ENCODE results near the gene ADIPOQ.
A peak's percentile ranks its signal among the peaks of the same experiment; 100 is the strongest.
"Not testable (repeated sequence)": the region's sequence is repeated elsewhere in the genome, so short reads cannot be mapped to it uniquely, and the experiment has no call there.

Gene ADIPOQ

DNA sequence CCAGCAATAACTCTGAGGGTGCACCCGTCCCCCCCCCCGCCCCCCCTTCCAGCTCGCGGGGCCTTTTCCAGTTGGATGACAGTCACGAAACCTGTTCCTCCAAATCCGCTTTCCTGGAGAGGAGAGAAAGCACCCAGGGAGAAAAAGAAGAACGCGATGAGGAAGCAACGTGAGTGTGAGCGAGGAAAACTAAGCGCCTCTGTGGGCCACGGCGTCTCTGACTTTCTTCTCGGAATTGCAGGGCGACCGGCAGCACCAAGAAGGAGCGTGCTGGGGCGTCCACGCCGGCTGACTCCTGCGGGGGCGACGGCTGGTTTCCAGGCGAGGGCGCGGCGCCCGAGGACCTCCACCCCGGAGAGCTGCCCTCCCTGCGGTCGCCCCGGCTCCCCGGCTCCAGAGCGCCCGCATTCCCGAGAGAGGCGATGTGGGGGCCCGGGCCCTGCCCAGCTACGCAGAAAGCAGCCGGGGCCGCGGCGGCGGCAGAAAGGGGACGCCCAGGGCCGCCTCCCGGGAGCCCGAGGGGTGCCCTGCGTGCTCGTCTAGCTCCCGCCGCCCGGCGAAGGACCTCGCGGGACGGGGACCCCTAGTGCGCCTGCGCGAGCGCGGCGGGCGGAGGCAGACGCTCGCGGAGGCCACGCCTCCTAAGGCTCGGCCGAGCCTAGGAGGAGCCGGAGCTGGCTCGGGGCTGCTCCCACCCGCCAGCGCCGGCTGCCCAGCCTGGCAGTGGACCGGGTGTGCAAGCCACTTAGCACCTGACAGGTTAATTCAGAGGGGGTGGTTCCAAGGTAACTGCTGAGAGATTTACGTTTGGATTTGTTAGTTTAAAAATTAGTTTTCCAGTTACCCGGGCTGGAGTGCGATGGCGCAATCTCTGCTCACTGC is 15.3 kb upstream of the ADIPOQ start:
- peak; percentile 86 for DNase-seq

DNA sequence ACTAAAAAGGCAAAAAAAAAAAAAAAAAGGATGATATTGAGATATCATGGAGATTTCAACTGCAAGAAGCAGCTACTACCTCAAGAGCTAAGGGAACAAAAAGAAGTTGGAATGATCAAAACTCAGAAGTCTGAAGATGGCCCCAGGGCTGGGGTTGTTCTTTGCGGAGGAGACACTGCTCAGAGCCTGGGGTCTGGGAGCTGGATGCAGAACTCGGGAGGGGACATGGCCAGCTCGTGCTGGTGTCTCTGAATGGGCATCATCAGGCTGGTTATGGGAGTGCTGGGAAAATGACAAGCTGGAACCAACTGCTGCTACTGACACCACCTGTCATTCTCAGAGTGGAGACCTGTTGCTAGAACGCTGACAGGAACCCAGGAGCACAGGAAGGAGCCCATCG is 14.2 kb upstream of the ADIPOQ start:
- no peak for DNase-seq

DNA sequence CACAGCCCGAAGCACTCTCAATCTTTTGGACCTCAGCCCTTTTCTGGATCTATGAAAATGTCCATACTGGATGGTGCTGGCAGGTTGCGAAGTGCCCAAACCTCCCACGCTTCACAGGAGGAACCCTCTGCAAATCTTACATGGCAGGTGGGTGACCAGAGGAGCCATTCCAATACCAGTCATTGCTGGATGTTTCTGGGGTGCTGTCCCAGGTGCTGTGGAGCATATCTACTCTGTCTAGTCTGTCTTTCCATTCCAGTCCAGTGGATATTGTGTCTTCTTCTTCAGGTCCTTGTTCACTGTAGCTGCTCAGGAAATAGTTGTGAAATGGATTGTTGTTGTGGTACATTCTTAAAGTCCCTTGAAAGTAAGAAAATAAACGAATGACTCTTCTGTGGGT is 10.7 kb upstream of the ADIPOQ start:
- no peak for DNase-seq

DNA sequence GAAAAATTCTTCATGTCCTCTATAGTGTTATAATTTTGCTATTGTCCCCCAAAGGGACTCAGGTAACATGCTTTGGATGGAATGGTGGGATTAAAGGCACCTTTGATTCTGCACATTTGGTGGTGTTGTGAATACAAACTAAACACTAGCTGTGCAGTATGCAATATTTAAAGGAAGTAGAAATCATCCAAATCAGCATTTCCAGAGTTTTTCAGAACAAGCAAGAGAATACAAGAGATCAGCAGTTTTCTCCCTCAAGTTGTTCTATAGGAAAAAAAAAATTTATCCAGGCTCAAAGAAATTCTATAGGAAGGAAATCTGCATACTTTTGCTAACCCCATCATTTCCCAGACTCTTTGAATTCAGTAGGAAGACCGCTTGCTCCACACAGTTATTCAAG is 10.2 kb upstream of the ADIPOQ start:
- no peak for DNase-seq

DNA sequence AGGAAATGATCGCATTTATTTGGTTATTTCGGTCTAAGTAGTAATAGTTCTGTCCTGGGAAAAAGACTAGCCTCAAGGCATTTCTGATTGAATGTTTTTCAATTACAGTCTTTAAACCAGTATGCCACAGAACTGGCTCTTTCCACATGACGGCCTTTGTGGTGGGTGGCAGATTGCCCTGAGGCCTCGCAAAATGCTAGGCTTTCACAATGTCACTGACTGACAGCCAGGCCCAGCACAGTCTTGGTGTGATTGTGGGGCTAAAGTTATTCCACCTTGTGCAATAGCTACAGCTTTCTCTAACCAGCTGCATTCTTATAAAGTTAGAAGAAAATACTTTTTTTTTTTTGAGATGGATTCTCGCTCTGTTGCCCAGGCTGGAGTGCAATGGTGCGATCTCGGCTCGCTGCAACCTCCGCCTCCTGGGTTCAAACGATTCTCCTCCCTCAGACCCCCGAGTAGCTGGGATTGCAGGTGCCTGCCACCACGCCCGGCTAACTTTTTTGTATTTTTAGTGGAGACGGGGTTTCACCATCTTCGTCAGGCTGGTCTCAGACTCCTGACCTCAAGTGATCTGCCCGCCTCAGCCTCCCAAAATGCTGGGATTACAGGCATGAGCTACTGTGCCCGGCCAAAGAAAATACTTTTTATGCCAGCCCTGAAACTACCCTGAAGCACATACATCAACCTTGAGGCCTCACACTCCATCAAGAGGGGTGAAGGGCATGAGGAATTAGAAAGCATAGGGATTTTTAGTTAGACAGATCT is 2.5 kb upstream of the ADIPOQ start:
- no peak for DNase-seq

DNA sequence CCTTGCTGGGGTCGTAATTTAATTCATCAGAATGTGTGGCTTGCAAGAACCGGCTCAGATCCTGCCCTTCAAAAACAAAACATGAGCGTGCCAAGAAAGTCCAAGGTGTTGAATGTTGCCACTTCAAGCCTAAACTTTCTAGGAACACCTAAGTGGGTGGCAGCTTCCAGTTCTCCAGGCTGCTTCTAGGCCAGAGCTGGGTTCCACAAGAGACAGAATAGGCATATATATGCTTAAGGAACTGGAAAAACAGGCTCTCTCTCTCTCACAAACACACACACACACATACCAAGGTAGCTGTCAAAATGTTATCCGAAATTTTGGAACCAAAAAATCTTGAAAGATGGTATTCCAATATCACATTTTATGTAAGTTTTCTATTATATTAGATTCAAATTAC is 890 bp upstream of the ADIPOQ start:
- DNase-seq: no peak

DNA sequence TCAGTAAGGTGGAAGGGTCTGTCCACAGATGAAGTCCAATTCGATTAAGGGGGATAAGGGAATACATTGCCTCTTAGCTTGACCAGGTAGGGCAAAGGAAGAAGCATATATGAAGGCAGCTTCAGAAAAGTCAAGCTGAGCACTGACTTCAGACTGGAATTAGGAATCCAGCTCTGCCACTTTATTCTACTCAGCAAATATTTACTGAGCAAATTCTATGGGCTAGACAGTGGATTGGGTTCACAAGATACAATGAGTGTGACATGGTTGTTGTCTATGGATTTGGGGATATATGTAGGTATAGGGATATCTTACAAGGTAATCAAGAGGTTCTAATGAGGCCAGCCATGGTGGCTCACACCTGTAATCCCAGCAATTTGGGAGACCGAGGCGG is 526 bp downstream of the ADIPOQ start:
- no peak for DNase-seq

DNA sequence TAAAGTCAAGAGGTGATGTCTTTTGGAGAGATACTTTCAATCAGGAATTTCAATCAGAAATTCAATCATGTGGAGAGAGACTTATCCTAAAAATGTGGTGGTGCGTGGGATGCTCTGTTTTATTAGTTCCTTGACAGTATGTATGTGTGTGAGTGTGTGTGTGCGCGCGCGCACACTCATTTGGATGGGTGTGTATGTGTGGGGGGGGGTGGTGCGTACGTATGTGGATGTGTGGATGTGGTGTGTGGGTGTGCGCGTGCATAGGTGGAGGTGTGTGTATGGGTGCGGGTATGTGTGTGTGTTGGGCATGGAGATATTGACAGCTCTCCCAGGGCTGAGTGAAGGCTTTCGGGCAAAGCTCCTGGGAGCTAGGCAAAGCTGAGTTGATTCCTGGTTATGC is 2.4 kb downstream of the ADIPOQ start:
- DNase-seq: no peak

DNA sequence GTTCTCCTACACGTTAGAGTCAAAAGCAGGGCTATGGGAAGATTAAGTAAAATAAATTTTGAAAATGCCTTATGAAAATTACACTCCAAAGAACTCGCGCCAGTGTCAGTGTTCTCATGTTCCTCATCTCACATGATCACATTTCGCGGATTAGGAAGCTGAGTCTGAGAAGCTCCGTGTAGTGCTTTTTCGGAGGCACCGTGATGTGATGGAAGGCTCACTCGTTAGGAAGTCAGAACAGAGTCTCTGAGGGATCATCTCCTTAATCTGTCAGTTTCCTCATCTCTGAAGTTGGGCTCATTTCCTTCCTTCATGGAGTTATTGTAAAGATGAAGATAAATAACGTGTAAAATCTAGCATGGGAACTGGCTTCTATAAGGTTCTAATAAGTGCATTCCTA is 3.2 kb downstream of the ADIPOQ start:
- no peak for DNase-seq

DNA sequence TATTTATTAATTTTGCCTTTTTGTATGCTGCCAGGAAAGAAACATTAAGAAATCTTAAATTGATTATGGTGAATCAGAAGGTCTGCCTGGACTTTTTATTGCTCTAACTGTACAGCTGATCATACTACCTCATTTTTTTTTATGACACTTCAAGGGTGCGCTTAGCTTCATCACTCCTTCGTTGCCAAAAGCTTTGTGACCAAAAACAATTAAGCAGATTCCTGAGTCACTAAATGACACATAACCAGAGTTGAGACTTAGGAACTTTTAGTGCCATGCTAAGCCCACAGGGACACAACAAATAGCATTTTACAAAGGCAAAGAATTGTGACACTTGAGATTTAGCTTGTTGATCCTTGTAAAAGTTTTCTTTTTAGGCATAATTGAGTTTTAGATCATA is 4.9 kb downstream of the ADIPOQ start:
- DNase-seq: no peak

DNA sequence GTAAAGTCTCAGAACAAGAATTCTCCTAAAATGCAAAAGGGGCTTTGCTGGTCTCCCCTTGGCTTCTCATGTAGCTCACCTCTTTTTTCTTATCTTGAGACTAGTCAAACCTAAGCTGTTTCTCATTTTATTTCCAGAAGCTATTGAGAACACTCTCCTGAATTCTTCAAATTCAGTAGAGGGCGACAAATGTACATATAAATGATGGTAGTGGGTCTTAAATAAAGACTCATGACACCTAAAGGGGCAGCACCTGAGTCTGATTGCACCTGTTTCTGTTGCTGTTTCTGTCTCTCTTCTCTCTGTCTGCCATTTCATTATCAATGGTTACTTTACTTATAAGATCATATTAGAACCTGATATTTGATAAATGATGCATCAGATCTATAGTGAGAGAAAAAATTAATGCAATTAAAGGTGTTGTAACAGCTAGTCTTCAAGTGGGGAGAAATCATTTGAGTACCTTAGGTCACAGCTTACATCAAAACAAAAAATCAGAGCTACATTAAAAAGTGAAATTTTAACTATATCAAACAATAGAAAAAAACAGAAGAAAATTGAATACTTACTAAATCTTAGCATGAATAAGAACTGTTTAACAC is 7.0 kb downstream of the ADIPOQ start:
- DNase-seq: peak; percentile 38

DNA sequence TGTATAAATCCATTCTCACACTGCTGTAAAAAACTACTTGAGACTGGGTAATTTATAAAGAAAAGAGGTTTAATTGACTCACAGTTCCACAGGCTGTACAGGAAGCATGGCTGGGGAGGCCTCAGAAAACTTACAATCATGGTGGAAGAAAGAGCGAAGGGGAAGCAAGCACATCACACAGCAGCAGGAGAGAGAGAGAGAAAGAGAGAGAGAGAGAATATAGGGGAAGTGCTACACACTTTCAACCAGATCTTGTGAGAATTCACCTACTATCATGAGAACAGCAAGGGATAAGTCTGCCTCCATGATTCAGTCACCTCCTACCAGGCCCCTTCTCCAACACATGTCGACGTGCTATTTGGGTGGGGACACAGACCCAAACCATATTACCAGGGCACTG is 9.3 kb downstream of the ADIPOQ start:
- DNase-seq: not testable (repeated sequence)

DNA sequence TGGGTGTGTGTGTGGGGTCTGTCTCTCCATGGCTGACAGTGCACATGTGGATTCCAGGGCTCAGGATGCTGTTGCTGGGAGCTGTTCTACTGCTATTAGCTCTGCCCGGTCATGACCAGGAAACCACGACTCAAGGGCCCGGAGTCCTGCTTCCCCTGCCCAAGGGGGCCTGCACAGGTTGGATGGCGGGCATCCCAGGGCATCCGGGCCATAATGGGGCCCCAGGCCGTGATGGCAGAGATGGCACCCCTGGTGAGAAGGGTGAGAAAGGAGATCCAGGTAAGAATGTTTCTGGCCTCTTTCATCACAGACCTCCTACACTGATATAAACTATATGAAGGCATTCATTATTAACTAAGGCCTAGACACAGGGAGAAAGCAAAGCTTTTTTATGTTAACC is 10.5 kb downstream of the ADIPOQ start:
- no peak for DNase-seq

DNA sequence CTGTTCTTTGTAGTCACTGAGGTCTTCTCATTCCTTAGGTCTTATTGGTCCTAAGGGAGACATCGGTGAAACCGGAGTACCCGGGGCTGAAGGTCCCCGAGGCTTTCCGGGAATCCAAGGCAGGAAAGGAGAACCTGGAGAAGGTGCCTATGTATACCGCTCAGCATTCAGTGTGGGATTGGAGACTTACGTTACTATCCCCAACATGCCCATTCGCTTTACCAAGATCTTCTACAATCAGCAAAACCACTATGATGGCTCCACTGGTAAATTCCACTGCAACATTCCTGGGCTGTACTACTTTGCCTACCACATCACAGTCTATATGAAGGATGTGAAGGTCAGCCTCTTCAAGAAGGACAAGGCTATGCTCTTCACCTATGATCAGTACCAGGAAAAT is 11.6 kb downstream of the ADIPOQ start:
- DNase-seq: no peak

DNA sequence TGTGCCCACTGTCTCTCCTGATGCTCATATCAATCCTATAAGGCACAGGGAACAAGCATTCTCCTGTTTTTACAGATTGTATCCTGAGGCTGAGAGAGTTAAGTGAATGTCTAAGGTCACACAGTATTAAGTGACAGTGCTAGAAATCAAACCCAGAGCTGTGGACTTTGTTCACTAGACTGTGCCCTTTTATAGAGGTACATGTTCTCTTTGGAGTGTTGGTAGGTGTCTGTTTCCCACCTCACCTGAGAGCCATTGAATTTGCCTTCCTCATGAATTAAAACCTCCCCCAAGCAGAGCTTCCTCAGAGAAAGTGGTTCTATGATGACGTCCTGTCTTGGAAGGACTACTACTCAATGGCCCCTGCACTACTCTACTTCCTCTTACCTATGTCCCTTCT is 12.4 kb downstream of the ADIPOQ start:
- no peak for DNase-seq

DNA sequence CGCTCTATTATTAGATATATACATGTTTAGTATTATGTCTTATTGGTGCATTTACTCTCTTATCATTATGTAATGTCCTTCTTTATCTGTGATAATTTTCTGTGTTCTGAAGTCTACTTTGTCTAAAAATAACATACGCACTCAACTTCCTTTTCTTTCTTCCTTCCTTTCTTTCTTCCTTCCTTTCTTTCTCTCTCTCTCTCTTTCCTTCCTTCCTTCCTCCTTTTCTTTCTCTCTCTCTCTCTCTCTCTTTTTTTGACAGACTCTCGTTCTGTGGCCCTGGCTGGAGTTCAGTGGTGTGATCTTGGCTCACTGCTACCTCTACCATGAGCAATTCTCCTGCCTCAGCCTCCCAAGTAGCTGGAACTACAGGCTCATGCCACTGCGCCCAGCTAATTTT is 15.2 kb downstream of the ADIPOQ start:
- no peak for DNase-seq

DNA sequence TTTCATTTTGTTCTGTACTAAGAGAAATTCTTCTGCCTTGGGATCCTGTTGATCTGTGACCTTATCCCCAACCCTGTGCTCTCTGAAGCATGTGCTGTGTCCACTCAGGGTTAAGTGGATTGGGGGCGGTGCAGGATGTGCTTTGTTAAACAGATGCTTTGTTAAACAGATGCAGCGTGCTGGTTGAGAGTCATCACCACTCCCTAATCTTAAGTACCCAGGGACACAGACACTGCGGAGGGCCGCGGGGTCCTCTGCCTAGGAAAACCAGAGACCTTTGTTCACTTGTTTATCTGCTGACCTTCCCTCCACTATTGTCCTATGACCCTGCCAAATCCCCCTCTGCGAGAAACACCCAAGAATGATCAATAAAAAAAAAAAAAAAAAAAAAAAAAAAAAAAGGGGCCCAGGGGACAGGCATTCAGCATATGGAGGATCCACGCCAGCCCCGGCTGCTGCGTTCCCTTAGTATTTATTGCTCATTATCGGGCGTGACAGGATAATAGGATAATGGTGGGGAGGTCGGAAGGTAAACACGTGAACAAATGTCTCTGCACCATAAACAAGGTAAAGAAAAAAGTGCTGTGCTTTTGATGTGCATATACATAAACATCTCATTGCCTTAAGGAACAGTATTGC is 22.8 kb downstream of the ADIPOQ start:
- DNase-seq: not testable (repeated sequence)

DNA sequence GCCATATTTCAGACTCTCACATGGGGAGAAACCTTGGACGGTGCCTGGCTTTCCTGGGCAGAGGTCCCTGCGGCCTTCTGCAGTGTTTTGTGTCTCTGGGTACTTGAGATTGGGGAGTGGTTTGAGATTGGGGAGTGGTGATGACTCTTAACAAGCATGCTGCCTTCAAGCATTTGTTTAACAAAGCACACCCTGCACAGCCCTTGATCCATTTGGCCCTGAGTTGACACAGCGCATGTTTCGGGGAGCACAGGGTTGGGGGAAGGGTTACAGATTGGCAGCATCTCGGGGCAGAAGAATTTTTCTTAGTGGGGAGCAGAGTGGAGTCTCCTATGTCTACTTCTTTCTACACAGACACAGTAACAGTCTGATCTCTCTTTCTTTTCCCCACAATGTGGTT is 23.6 kb downstream of the ADIPOQ start:
- DNase-seq: not testable (repeated sequence)

DNA sequence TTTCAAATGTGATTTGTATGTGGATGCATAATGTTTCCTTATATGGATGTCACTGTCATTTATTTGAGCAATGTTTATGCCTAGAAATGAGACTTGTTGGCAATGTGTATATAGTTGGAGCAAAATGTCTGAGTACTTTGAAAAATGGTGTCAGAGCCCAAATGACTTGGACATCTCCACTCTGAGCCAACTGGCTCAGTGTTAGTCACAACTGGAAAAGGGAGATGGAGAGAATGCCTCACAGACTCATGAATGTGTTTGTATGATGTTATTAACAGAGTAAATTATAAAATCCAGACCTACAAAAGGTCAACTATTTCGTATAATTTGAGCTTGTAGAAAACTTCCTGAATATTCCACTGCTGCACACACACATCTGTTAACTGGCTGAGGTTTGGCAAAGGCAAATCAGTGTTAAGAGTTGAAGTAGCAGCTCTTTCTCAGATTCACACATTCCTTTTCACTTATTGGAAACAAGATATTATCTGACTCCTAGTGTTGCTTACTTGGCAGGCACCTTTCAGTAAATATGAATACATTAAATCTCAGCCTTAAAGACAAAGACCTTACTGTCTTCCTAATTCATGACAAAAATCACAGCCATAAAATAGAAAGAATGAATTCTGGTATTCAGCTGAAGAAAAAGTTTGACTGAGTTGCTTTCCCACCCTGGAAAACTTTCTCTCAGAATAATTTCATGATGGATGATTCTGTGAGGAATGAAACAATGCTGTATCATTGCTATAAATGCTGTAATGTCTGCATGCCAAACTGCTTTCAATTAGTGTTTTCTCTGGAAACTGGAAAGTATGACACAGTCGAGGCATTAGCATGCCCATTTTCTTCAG is 27.0 kb downstream of the ADIPOQ start:
- peak; percentile 33 for DNase-seq

DNA sequence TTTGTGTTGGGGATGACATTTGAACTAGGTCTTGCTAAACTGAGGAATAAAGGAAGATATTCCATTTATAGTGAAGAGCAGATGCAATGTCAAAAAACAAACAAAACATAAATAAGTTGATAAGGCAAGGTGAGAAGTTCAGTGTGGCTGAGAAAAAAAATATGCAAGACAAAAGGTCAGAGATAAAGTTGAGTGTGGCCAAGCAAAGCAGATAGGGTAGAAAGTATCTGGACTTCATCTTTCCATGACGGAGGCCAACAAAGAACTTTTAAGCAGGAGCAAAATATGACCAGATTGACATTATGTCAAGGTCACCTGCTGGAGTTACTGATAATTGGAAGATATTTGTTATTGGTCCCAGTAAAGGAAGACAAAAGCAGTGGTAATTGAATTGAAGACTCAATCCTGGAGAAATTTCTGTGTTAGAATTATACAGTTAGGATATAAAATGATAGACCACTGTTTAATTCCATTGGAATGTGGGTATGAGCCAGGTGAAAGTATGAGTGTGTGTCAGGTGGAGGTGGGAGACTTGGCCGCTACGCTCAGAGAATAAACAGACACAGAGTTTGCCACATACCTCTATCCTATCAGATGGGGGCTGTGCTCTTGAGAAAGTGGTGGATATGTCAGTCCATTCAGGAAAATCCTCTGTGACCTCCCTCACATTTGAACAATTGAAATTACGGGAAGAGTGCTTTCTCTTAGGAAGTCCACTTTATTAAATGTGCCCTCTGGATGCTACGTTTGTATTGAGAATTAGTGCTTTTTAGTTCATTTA is 28.1 kb downstream of the ADIPOQ start:
- no peak for DNase-seq

DNA sequence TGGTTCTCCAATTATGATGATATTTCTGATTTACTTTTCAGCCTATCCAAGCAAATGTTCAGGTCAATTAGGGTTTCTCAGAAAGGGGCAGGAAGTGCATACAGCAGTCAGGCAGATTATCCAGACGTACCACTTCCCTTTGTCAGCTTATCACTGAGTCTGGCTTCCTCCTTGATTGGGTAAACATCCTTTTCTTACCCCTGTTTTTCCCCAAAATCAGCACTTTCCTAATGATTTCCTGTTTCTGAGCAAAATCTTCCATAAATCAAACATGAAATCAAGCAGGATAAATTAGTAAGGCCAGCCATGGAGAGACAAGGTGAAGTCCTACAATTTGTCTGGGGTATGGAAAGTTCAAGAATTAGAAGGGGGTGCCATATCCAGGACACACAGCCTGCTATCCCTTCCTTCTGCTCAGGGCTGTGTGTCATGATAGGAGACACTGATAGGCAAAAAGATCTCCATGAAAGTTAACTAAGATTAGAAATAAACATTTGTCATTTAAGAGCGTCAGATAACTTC is 29.0 kb downstream of the ADIPOQ start:
- DNase-seq: no peak
